IPS-18a (cell line): ENCODE measurements around the gene TSPAN18.

ENCODE experiments used
- H3K27ac ChIP-seq: one replicate; pipeline ENCODE4 v1.5.1; 2013; ENCODE audit warnings: low read length
- H3K27me3 ChIP-seq: one replicate; pipeline ENCODE4 v1.6.1; 2013; ENCODE audit warnings: mild to moderate bottlenecking, low read length; ENCODE audit not compliant: control insufficient read depth, insufficient read depth
- H3K36me3 ChIP-seq: one replicate; pipeline ENCODE4 v1.6.1; 2013; ENCODE audit warnings: low read depth, low read length; ENCODE audit not compliant: control insufficient read depth
- H3K4me1 ChIP-seq: one replicate; pipeline ENCODE4 v1.6.1; 2013; ENCODE audit warnings: low read depth, low read length; ENCODE audit not compliant: control insufficient read depth
- H3K4me3 ChIP-seq: one replicate; pipeline ENCODE4 v1.5.1; 2013; ENCODE audit warnings: low read length
- H3K9ac ChIP-seq: one replicate; pipeline ENCODE4 v1.6.1; 2013; ENCODE audit warnings: mild to moderate bottlenecking, low read length, moderate library complexity
- H3K9me3 ChIP-seq: one replicate; pipeline ENCODE4 v1.6.1; 2013; ENCODE audit warnings: low read depth, low read length; ENCODE audit not compliant: control insufficient read depth

TSPAN18 gene

GRCh38 chr11:44698252-44698912, 28.4 kb upstream of the TSPAN18 start:
- no peaks in the 10 kb centered on the region for H3K27me3 ChIP-seq
- no peaks in the 10 kb centered on the region for H3K9me3 ChIP-seq
- H3K36me3 ChIP-seq, result no peaks in the 10 kb centered on the region
- no peak overlapping the region for H3K4me3 ChIP-seq
- no peak overlapping the region for H3K9ac ChIP-seq
- no peak overlapping the region for H3K27ac ChIP-seq
- H3K4me1 ChIP-seq, result no peaks in the 10 kb centered on the region

DNA sequence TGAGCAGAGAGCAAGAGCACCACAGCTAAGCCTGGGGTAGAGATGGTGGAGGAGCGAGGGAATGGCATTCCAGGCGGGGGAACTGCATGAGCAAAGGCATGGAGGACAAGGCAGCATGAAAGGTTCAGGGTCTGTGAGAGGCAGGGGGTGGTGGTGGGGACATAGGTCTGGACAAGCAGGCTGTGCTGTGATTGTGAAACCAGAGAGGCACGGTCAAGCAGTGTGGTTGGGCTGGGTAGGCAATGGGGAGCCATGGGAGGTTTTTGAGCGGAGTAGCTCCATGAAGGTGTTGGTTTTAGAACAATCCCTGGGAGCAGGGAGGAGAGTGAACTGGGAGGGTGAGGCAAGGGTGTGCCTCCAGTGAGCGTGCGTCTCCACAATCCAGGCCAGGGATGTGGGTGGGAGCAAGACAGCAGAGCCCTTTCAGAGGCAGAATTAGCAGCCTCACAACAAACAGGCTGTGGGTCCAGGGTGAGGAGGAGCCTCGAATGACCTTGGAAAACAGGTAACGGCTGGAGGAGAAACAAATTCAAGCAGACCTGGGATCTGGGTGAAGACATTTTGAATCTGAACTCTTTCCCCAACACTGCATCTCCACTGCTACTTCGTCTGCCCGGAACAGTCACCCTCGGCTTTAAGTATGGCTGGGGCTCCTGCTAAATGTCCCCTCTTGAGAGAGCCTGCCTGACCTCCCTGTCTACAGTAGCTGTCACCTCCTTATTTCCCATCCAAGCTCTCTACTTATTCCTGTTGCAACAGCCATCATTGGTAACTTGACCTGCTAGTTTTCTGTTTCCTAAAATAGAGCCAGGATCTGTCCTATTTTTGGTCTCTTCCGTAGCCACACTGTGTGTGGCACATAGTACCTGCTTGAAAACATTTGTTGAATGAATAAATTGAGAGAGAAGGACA, 27.0 kb upstream of the TSPAN18 start:
- Histone ChIP-seq H3K36me3 (no peaks in the 10 kb centered on the region), H3K4me3 (no peak overlapping the region), H3K27ac (no peak overlapping the region), H3K9me3 (no peaks in the 10 kb centered on the region), H3K4me1 (no peaks in the 10 kb centered on the region), H3K9ac (no peak overlapping the region), H3K27me3 (no peaks in the 10 kb centered on the region)

- Histone ChIP-seq H3K27me3 (no peaks in the 10 kb centered on the region), H3K9me3 (no peaks in the 10 kb centered on the region), H3K4me3 (no peak overlapping the region), H3K36me3 (no peaks in the 10 kb centered on the region), H3K4me1 (no peaks in the 10 kb centered on the region), H3K9ac (no peak overlapping the region), H3K27ac (no peak overlapping the region)
These were observed 25.5 kb upstream of the TSPAN18 start for GRCh38 chr11:44701276-44701675.

DNA sequence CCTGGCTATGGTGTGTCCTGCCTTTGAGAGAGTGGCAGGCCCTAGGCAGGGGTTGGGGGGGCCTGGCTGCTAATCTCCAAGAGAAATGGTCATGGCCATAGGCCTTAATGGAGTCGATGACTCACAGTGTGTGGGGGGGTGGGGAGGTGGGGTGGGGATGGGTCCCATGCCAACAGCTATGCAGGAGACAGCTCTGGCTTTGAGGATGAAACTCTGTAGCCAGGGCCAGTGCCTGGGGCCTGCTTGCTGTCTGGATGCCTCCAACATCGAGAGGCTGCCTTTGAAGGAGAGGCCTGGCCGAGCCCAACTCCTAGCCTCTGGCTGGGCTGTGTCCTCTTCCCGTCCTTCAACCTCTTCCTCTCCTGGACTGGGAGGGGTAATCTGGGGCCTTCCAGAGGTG, 23.9 kb upstream of the TSPAN18 start:
- no peaks in the 10 kb centered on the region for H3K9me3 ChIP-seq
- no peaks in the 10 kb centered on the region for H3K27me3 ChIP-seq
- H3K36me3 ChIP-seq, result no peaks in the 10 kb centered on the region
- H3K9ac ChIP-seq, result no peak overlapping the region
- H3K4me3 ChIP-seq, result no peak overlapping the region
- no peaks in the 10 kb centered on the region for H3K4me1 ChIP-seq
- H3K27ac ChIP-seq, result no peak overlapping the region

GRCh38 chr11:44707094-44707493, 19.7 kb upstream of the TSPAN18 start:
- Histone ChIP-seq H3K9me3 (no peaks in the 10 kb centered on the region), H3K4me1 (peaks cover 15% of the 10 kb centered on the region), H3K27ac (no peak overlapping the region), H3K36me3 (no peaks in the 10 kb centered on the region), H3K27me3 (no peaks in the 10 kb centered on the region), H3K4me3 (no peak overlapping the region), H3K9ac (no peak overlapping the region)

GRCh38 chr11:44708009-44708408, 18.8 kb upstream of the TSPAN18 start:
- H3K36me3 ChIP-seq, result no peaks in the 10 kb centered on the region
- no peak overlapping the region for H3K27ac ChIP-seq
- H3K4me3 ChIP-seq, result no peak overlapping the region
- H3K4me1 ChIP-seq, result peaks cover 20% of the 10 kb centered on the region
- H3K9ac ChIP-seq, result no peak overlapping the region
- H3K9me3 ChIP-seq, result no peaks in the 10 kb centered on the region
- no peaks in the 10 kb centered on the region for H3K27me3 ChIP-seq

DNA sequence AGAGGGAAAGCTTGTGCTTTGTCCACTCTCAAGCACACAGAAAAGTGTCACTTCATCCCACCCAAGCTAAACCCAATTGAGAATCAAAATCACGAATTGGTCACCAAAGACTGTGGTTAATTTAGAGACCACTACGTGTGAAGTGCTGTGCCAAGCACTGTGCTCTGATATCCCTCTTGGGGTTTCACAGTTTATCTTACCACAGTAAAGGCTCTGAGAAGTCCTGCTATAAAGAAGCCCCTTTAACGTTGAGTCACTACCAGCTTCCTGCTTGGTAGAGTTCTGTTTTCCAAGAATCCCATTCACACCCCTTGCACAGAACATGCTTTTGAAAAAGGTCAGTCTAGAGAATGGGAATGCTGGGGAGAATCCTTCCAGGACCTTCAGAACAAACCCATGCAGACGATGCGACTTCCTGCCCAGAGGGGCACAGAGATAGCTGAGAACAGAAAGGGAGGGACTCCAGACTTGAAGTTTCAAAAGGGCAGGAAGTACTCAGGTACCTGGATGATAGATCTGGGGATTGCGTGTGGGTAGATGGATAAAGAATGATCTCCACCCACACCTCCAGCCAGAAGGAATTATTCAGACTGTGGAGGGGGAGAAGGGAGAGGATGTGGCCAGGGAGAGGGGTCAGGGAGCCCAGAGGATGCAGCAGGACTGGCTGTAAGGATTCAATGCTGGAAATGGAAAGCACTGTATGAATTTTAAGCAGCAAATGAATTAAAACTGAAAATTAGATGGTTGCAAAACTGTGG, 18.1 kb upstream of the TSPAN18 start:
- Histone ChIP-seq H3K4me3 (no peak overlapping the region), H3K27me3 (no peaks in the 10 kb centered on the region), H3K4me1 (peaks cover 20% of the 10 kb centered on the region), H3K9ac (no peak overlapping the region), H3K27ac (no peak overlapping the region), H3K36me3 (no peaks in the 10 kb centered on the region), H3K9me3 (no peaks in the 10 kb centered on the region)

- peaks cover 20% of the 10 kb centered on the region for H3K4me1 ChIP-seq
- H3K9ac ChIP-seq, result no peak overlapping the region
- no peaks in the 10 kb centered on the region for H3K9me3 ChIP-seq
- no peaks in the 10 kb centered on the region for H3K36me3 ChIP-seq
- no peak overlapping the region for H3K27ac ChIP-seq
- H3K27me3 ChIP-seq, result no peaks in the 10 kb centered on the region
- no peak overlapping the region for H3K4me3 ChIP-seq
These were observed 17.5 kb upstream of the TSPAN18 start for GRCh38 chr11:44709281-44709562.

DNA sequence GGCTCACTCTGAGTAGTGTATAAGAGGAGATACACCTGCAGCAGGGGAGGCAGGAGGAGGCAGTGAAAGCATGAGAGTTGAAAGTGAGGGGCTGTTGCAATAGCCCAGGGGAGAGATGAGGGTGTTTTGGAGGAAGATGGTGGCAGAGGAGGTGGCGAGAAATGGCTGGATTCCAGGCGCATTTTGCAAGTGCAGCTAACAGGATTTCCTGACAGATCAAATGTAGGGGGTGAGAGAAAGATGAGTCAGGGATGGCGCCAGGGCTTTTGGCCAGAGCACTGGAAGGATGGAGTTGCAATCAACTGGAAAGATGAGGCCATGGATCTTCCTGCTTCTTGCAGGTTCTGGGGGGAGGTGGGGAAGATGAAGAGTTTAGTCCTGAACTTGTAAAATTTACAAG, 16.8 kb upstream of the TSPAN18 start:
- no peaks in the 10 kb centered on the region for H3K27me3 ChIP-seq

GRCh38 chr11:44711113-44711786, 15.5 kb upstream of the TSPAN18 start:
- H3K27ac ChIP-seq, result no peak overlapping the region
- H3K9ac ChIP-seq, result no peak overlapping the region
- no peaks in the 10 kb centered on the region for H3K27me3 ChIP-seq
- H3K36me3 ChIP-seq, result no peaks in the 10 kb centered on the region
- H3K4me1 ChIP-seq, result peaks cover 20% of the 10 kb centered on the region
- H3K9me3 ChIP-seq, result no peaks in the 10 kb centered on the region
- H3K4me3 ChIP-seq, result no peak overlapping the region

More for the DNA sequence above, 16.8 kb upstream of the TSPAN18 start:
- Histone ChIP-seq H3K27ac (no peak overlapping the region), H3K36me3 (no peaks in the 10 kb centered on the region), H3K9ac (no peak overlapping the region), H3K4me3 (no peak overlapping the region), H3K4me1 (peaks cover 20% of the 10 kb centered on the region), H3K9me3 (no peaks in the 10 kb centered on the region)
